Endodermal cell (in vitro differentiated cells): ENCODE results near the gene COL1A2. TPM values are rescaled to one million over a fixed set of nuclear protein-coding genes. Genes with fewer than 3 reads are reported as not detected.

Experiments used
- DNase-seq: peaks from one replicate; pipeline ENCODE4 v3.0.0-alpha.2; 2017
- H3K27ac ChIP-seq: 2 replicates; pipeline ENCODE4 v1.5.1; 2013; ENCODE audit warnings: mild to moderate bottlenecking, low read depth, low read length, moderate library complexity
- H3K27me3 ChIP-seq: 2 replicates; pipeline ENCODE4 v1.6.1; 2013; ENCODE audit warnings: mild to moderate bottlenecking, low read length, moderate library complexity; ENCODE audit not compliant: insufficient read depth, control insufficient read depth, poor library complexity, severe bottlenecking
- H3K36me3 ChIP-seq: 2 replicates; pipeline ENCODE4 v1.7.0; 2013; ENCODE audit warnings: mild to moderate bottlenecking, low read length, moderate library complexity; ENCODE audit not compliant: control insufficient read depth, insufficient read depth
- H3K4me1 ChIP-seq: one replicate; pipeline ENCODE4 v1.7.0; 2013; ENCODE audit warnings: low read length; ENCODE audit not compliant: control insufficient read depth, insufficient read depth
- H3K4me3 ChIP-seq: 2 replicates; pipeline ENCODE4 v1.5.1; 2013; ENCODE audit warnings: mild to moderate bottlenecking, low read length, moderate library complexity
- H3K9ac ChIP-seq: 2 replicates; pipeline ENCODE4 v1.6.1; 2013; ENCODE audit warnings: mild to moderate bottlenecking, low read length, moderate library complexity; ENCODE audit not compliant: poor library complexity, severe bottlenecking; ENCODE audit errors: extremely low read depth
- H3K9me3 ChIP-seq: 2 replicates; pipeline ENCODE4 v1.6.1; 2013; ENCODE audit warnings: mild to moderate bottlenecking, low read length, moderate library complexity; ENCODE audit not compliant: control insufficient read depth
- H3K27ac Mint-ChIP-seq: 2 replicates; pipeline ENCODE4 v1.8.0; 2020; ENCODE audit warnings: mixed read lengths
- H3K27me3 Mint-ChIP-seq: 2 replicates; pipeline ENCODE4 v1.8.0; 2021; ENCODE audit warnings: mild to moderate bottlenecking, mixed read lengths; ENCODE audit not compliant: insufficient read depth
- H3K36me3 Mint-ChIP-seq: 2 replicates; pipeline ENCODE4 v1.8.0; 2020; ENCODE audit warnings: low read depth, mixed read lengths
- H3K4me1 Mint-ChIP-seq: 2 replicates; pipeline ENCODE4 v1.8.0; 2020; ENCODE audit warnings: mixed read lengths
- H3K4me3 Mint-ChIP-seq: 2 replicates; pipeline ENCODE4 v1.8.0; 2020; ENCODE audit warnings: mild to moderate bottlenecking, moderate library complexity, mixed read lengths
- H3K9me3 Mint-ChIP-seq: 2 replicates; pipeline ENCODE4 v1.8.0; 2020; ENCODE audit warnings: mild to moderate bottlenecking, mixed read lengths
- CTCF ChIP-seq: fragments of 200-600 bp; sonication (generic); conservative IDR thresholded peaks from 2 replicates; pipeline ENCODE4 v1.5.0; 2021; ENCODE audit warnings: antibody characterized with exemption, mild to moderate bottlenecking
- WGBS, 2 experiments: methylation state at CpG; one replicate each; pipeline versions ENCODE4 v1.1.5 to v1.1.7; 2013; ENCODE audit warnings: missing lambda C conversion rate in 2 of 2, mixed read lengths in 1 of 2; ENCODE audit not compliant: insufficient coverage in 1 of 2, insufficient read length in 1 of 2; 5-methylcytosine and 5-hydroxymethylcytosine counted together
- total RNA-seq, 2 donors: library from RNA; stranded (reverse); fragmentation: NEBNext Ultra II Directional in 1 of 2; extraction: Animal tissue kit (Norgen Biotek cat#: 25700) in 1 of 2; gene quantifications; 2 replicates in 1 of 2; 3 replicates in 1 of 2; pipeline ENCODE4 v1.2.1, GENCODE V29; 2021

Gene COL1A2
- total RNA-seq, 2 donors from 2014 or later: 42.2 to 99.7 TPM

- H3K27ac Mint-ChIP-seq: no peak overlapping the region
Observed at GRCh38 chr7:94389381-94389780, 5.3 kb upstream of the COL1A2 start.

GRCh38 chr7:94391726-94392392, 2.8 kb upstream of the COL1A2 start:
- H3K27ac ChIP-seq: peak overlapping the region; percentile 82
- H3K4me1 Mint-ChIP-seq: peaks cover 27% of the 10 kb centered on the region
- H3K36me3 Mint-ChIP-seq: no peaks in the 10 kb centered on the region
- WGBS, 2 experiments: 14 to 21% methylated on average over 4 of the region's 4 CpGs
- H3K9ac ChIP-seq: no peak overlapping the region
- H3K4me3 Mint-ChIP-seq: no peak overlapping the region
- no peak overlapping the region for H3K27ac Mint-ChIP-seq
- H3K36me3 ChIP-seq: no peaks in the 10 kb centered on the region
- no peak overlapping the region for H3K4me3 ChIP-seq
- no peaks in the 10 kb centered on the region for H3K9me3 Mint-ChIP-seq
- DNase-seq: peak; percentile 66
- peaks cover 10% of the 10 kb centered on the region for H3K4me1 ChIP-seq
- peaks cover 12% of the 10 kb centered on the region for H3K27me3 ChIP-seq
- no peaks in the 10 kb centered on the region for H3K9me3 ChIP-seq
- H3K27me3 Mint-ChIP-seq: peaks cover 16% of the 10 kb centered on the region
- TF ChIP-seq CTCF: no peak

More at GRCh38 chr7:94389381-94389780, 5.3 kb upstream of the COL1A2 start:
- Mint-ChIP-seq H3K4me3 (no peak overlapping the region), H3K36me3 (no peaks in the 10 kb centered on the region), H3K9me3 (no peaks in the 10 kb centered on the region), H3K27me3 (peaks cover 13% of the 10 kb centered on the region), H3K4me1 (peaks cover 26% of the 10 kb centered on the region)
- H3K36me3 ChIP-seq: no peaks in the 10 kb centered on the region
- no peak overlapping the region for H3K9ac ChIP-seq
- H3K4me3 ChIP-seq: no peak overlapping the region
- peaks cover 12% of the 10 kb centered on the region for H3K27me3 ChIP-seq
- no peak overlapping the region for H3K27ac ChIP-seq
- 89 to 100% methylated on average over 1 of the region's 1 CpG for WGBS, 2 experiments
- peaks cover 9% of the 10 kb centered on the region for H3K4me1 ChIP-seq
- no peaks in the 10 kb centered on the region for H3K9me3 ChIP-seq
- TF ChIP-seq CTCF: no peak
- DNase-seq: no peak

- no peak for TF ChIP-seq CTCF
- Histone ChIP-seq H3K4me3 (no peak overlapping the region), H3K9ac (no peak overlapping the region), H3K27ac (peak overlapping the region; percentile 82), H3K27me3 (peaks cover 12% of the 10 kb centered on the region), H3K4me1 (peaks cover 10% of the 10 kb centered on the region), H3K9me3 (no peaks in the 10 kb centered on the region), H3K36me3 (no peaks in the 10 kb centered on the region)
- Mint-ChIP-seq H3K4me1 (peaks cover 27% of the 10 kb centered on the region), H3K27ac (no peak overlapping the region), H3K9me3 (no peaks in the 10 kb centered on the region), H3K27me3 (peaks cover 16% of the 10 kb centered on the region), H3K36me3 (no peaks in the 10 kb centered on the region), H3K4me3 (no peak overlapping the region)
- WGBS, 2 experiments: 20 to 71% methylated on average over 1 of the region's 1 CpG
- DNase-seq: no peak
Observed at GRCh38 chr7:94392393-94392786, 2.3 kb upstream of the COL1A2 start.
